PFSK-1 (cell line): ENCODE data around the gene UBE2Q1.

Experiments used
- FOXP2 ChIP-seq: optimal IDR thresholded peaks from 2 replicates; pipeline ENCODE3; 2011; ENCODE audit warnings: borderline replicate concordance, control low read depth, inconsistent platforms; ENCODE audit not compliant: insufficient read depth; ENCODE audit errors: extremely low read length, extremely low read depth
- POLR2AphosphoS5 ChIP-seq: IDR thresholded peaks from 2 replicates; pipeline ENCODE4 v1.6.1; 2012; ENCODE audit warnings: low read depth, mild to moderate bottlenecking, control low read depth, low read length, moderate library complexity
- REST ChIP-seq, 2 experiments: IDR thresholded peaks; 2 replicates each; pipeline versions ENCODE4 v1.6.1 to v1.8.0; 2011 to 2012; ENCODE audit warnings: low read depth in 2 of 2, low read length in 2 of 2, control low read depth in 1 of 2, inconsistent platforms in 1 of 2, mild to moderate bottlenecking in 1 of 2, moderate library complexity in 1 of 2; ENCODE audit not compliant: insufficient read depth in 1 of 2
- SIN3A ChIP-seq: IDR thresholded peaks from 2 replicates; pipeline ENCODE4 v1.6.1; 2012; ENCODE audit warnings: mild to moderate bottlenecking, low read length, moderate library complexity, borderline replicate concordance; ENCODE audit not compliant: insufficient read depth
- TAF1 ChIP-seq: IDR thresholded peaks from 2 replicates; pipeline ENCODE4 v1.6.1; 2012; ENCODE audit warnings: low read length, control low read depth, borderline replicate concordance; ENCODE audit not compliant: insufficient read depth

Gene UBE2Q1

GRCh38 chr1:154499446-154499845 lies 59.0 kb downstream of the UBE2Q1 start:
- TF ChIP-seq TAF1: no peak
- no peak for TF ChIP-seq REST (IDR thresholded peaks at IDR 0.05; ENCODE audit: insufficient read depth in 1 of 2, low read depth in 2 of 2, low read length in 2 of 2)
- TF ChIP-seq FOXP2: no peak
- TF ChIP-seq POLR2AphosphoS5: no peak
- TF ChIP-seq SIN3A: no peak
